ENCODE measurements around the gene MMP10. TPM values are rescaled to one million over a fixed set of nuclear protein-coding genes. Genes with fewer than 3 reads are reported as not detected.

MMP10 gene
- polyA plus RNA-seq, 1 donor (not counting 4 experiments of a cell fraction or from before 2014, with no cell fraction given) = 19.1 TPM

- Histone ChIP-seq H3K4me1 (ENCODE audit: control insufficient read depth, extremely low read depth, insufficient read depth, low read length) (peaks cover 26% of the 10 kb centered on the region), H4K20me1 (ENCODE audit: control insufficient read depth, extremely low read depth, insufficient read depth, low read length) (no peaks in the 10 kb centered on the region), H3K79me2 (ENCODE audit: control insufficient read depth, insufficient read depth, low read length) (no peaks in the 10 kb centered on the region), H3K9ac (ENCODE audit: control insufficient read depth, extremely low read depth, insufficient read depth, low read length) (peak overlapping the region; percentile 49), H3K27ac (ENCODE audit: control insufficient read depth, insufficient read depth, low read length) (peak overlapping the region; percentile 92), H3K4me3 (ENCODE audit: control insufficient read depth in 2 of 3, extremely low read depth in 1 of 3, insufficient read depth in 2 of 3, low read depth in 1 of 3, low read length in 3 of 3) (no peak overlapping the region), H3K9me3 (ENCODE audit: control insufficient read depth, low read depth, low read length) (peaks cover 6% of the 10 kb centered on the region), H3K36me3 (ENCODE audit: control insufficient read depth in 2 of 2, extremely low read depth in 1 of 2, insufficient read depth in 2 of 2, low read length in 2 of 2) (no peaks in the 10 kb centered on the region), H3K9me1 (ENCODE audit: control insufficient read depth, extremely low read depth, insufficient read depth, low read length) (no peaks in the 10 kb centered on the region), H3K4me2 (ENCODE audit: control insufficient read depth, extremely low read depth, insufficient read depth, low read depth, low read length) (peak overlapping the region; percentile 54), H2AFZ (ENCODE audit: control insufficient read depth, low read length) (no peak overlapping the region), H3K27me3 (ENCODE audit: control insufficient read depth, extremely low read depth, insufficient read depth, low read length) (no peaks in the 10 kb centered on the region)
- TF ChIP-seq EZH2 (IDR thresholded peaks at IDR 0.05; ENCODE audit: low read length) = no peak
- TF ChIP-seq CTCF (optimal IDR thresholded peaks at IDR 0.05 in 1 of 3, IDR thresholded peaks at IDR 0.05 in 1 of 3, conservative IDR thresholded peaks at IDR 0.05 in 1 of 3; ENCODE audit: extremely low read depth in 1 of 3, insufficient read depth in 2 of 3, low read length in 3 of 3) = no peak
- dilution Hi-C loops (cut with MboI; ENCODE audit: extremely low pct_ligation_motif_present, low sequenced_read_pairs) = no loop called here
- DNase-seq (ENCODE audit: low read depth, low spot score) (no peak), FAIRE-seq (peak; percentile 90)
These were observed 3.3 kb upstream of the MMP10 start for GRCh38 chr11:102783720-102784119.

- DNase-seq (ENCODE audit: low read depth, low spot score) (no peak), FAIRE-seq (no peak)
- no peaks in the 10 kb centered on the region for H3K36me3 ChIP-seq (ENCODE audit: control insufficient read depth in 2 of 2, extremely low read depth in 1 of 2, insufficient read depth in 2 of 2, low read length in 2 of 2)
- peak overlapping the region; percentile 92 for H3K27ac ChIP-seq (ENCODE audit: control insufficient read depth, insufficient read depth, low read length)
- peaks cover 6% of the 10 kb centered on the region for H3K9me3 ChIP-seq (ENCODE audit: control insufficient read depth, low read depth, low read length)
- no peak for TF ChIP-seq CTCF (optimal IDR thresholded peaks at IDR 0.05 in 1 of 3, IDR thresholded peaks at IDR 0.05 in 1 of 3, conservative IDR thresholded peaks at IDR 0.05 in 1 of 3; ENCODE audit: extremely low read depth in 1 of 3, insufficient read depth in 2 of 3, low read length in 3 of 3)
- no peak for TF ChIP-seq EZH2 (IDR thresholded peaks at IDR 0.05; ENCODE audit: low read length)
- no peaks in the 10 kb centered on the region for H3K9me1 ChIP-seq (ENCODE audit: control insufficient read depth, extremely low read depth, insufficient read depth, low read length)
- no peaks in the 10 kb centered on the region for H3K27me3 ChIP-seq (ENCODE audit: control insufficient read depth, extremely low read depth, insufficient read depth, low read length)
- peak overlapping the region; percentile 49 for H3K9ac ChIP-seq (ENCODE audit: control insufficient read depth, extremely low read depth, insufficient read depth, low read length)
- H2AFZ ChIP-seq (ENCODE audit: control insufficient read depth, low read length) = no peak overlapping the region
- H3K4me2 ChIP-seq (ENCODE audit: control insufficient read depth, extremely low read depth, insufficient read depth, low read depth, low read length) = peak overlapping the region; percentile 54
- H3K4me3 ChIP-seq (ENCODE audit: control insufficient read depth in 2 of 3, extremely low read depth in 1 of 3, insufficient read depth in 2 of 3, low read depth in 1 of 3, low read length in 3 of 3) = no peak overlapping the region
- no peaks in the 10 kb centered on the region for H4K20me1 ChIP-seq (ENCODE audit: control insufficient read depth, extremely low read depth, insufficient read depth, low read length)
- peaks cover 26% of the 10 kb centered on the region for H3K4me1 ChIP-seq (ENCODE audit: control insufficient read depth, extremely low read depth, insufficient read depth, low read length)
- H3K79me2 ChIP-seq (ENCODE audit: control insufficient read depth, insufficient read depth, low read length) = no peaks in the 10 kb centered on the region
- dilution Hi-C loops (cut with MboI; ENCODE audit: extremely low pct_ligation_motif_present, low sequenced_read_pairs) = no loop called here
These were observed 2.6 kb upstream of the MMP10 start for GRCh38 chr11:102783016-102783415.
